ENCODE results near the gene NEMP1. TPM values are rescaled to one million over a fixed set of nuclear protein-coding genes. Genes with fewer than 3 reads are reported as not detected.

Gene NEMP1
- total and polyA plus RNA-seq, 2 of the 13 experiments (the other 11 are each of a cell fraction or from before 2014, with no cell fraction given): 11.4 to 12.9 TPM

- TF ChIP-seq, protein P1, sequence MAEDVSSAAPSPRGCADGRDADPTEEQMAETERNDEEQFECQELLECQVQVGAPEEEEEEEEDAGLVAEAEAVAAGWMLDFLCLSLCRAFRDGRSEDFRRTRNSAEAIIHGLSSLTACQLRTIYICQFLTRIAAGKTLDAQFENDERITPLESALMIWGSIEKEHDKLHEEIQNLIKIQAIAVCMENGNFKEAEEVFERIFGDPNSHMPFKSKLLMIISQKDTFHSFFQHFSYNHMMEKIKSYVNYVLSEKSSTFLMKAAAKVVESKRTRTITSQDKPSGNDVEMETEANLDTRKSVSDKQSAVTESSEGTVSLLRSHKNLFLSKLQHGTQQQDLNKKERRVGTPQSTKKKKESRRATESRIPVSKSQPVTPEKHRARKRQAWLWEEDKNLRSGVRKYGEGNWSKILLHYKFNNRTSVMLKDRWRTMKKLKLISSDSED (CRISPR knock-in tag; IDR thresholded peaks at IDR 0.05): no peak
- TF ChIP-seq CBX2 (IDR thresholded peaks at IDR 0.05; ENCODE audit: low read depth, low read length): no peak
- TF ChIP-seq CBX2 (CRISPR knock-in tag; IDR thresholded peaks at IDR 0.05; ENCODE audit: low read depth): no peak
- no peak for TF ChIP-seq ZNF850 (CRISPR knock-in tag; conservative IDR thresholded peaks at IDR 0.05)
- no peak for TF ChIP-seq SYNCRIP (IDR thresholded peaks at IDR 0.05; ENCODE audit: insufficient read depth, low read depth, low read length)
- TF ChIP-seq HMG20B (CRISPR knock-in tag; conservative IDR thresholded peaks at IDR 0.05): no peak
- no peak for TF ChIP-seq ZSCAN29 (CRISPR knock-in tag; conservative IDR thresholded peaks at IDR 0.05)
- TF ChIP-seq CREM (IDR thresholded peaks at IDR 0.05): peak; percentile 76
- no peak for TF ChIP-seq CREM (CRISPR knock-in tag; IDR thresholded peaks at IDR 0.05)
- TF ChIP-seq PRDM10 (CRISPR knock-in tag; IDR thresholded peaks at IDR 0.05; ENCODE audit: low read depth): 0 out of 2 replicates have a peak, but pooled peaks have one; percentile 29
- no peak for TF ChIP-seq ZNF615 (CRISPR knock-in tag; IDR thresholded peaks at IDR 0.05; ENCODE audit: borderline replicate concordance)
- TF ChIP-seq ZNF10 (CRISPR knock-in tag; IDR thresholded peaks at IDR 0.05; ENCODE audit: borderline replicate concordance, low read depth): no peak
- TF ChIP-seq HBP1 (CRISPR knock-in tag; IDR thresholded peaks at IDR 0.05; ENCODE audit: low read depth): peak; percentile 92
- no peak for TF ChIP-seq CCAR2 (optimal IDR thresholded peaks at IDR 0.05; ENCODE audit: low read depth, low read length)
- no peak; the same call in none of the 2 replicates for TF ChIP-seq ZNF350 (CRISPR knock-in tag; IDR thresholded peaks at IDR 0.05; ENCODE audit: borderline replicate concordance, low read depth)
- no peak for TF ChIP-seq ZIK1 (CRISPR knock-in tag; IDR thresholded peaks at IDR 0.05; ENCODE audit: borderline replicate concordance, low read depth)
- no peak for TF ChIP-seq ZNF326 (CRISPR knock-in tag; IDR thresholded peaks at IDR 0.05; ENCODE audit: borderline replicate concordance)
- TF ChIP-seq, protein P2, sequence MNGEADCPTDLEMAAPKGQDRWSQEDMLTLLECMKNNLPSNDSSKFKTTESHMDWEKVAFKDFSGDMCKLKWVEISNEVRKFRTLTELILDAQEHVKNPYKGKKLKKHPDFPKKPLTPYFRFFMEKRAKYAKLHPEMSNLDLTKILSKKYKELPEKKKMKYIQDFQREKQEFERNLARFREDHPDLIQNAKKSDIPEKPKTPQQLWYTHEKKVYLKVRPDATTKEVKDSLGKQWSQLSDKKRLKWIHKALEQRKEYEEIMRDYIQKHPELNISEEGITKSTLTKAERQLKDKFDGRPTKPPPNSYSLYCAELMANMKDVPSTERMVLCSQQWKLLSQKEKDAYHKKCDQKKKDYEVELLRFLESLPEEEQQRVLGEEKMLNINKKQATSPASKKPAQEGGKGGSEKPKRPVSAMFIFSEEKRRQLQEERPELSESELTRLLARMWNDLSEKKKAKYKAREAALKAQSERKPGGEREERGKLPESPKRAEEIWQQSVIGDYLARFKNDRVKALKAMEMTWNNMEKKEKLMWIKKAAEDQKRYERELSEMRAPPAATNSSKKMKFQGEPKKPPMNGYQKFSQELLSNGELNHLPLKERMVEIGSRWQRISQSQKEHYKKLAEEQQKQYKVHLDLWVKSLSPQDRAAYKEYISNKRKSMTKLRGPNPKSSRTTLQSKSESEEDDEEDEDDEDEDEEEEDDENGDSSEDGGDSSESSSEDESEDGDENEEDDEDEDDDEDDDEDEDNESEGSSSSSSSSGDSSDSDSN (CRISPR knock-in tag; IDR thresholded peaks at IDR 0.05): peak; percentile 30; the same call in 1 of the 2 replicates
- no peak; the same call in 1 of the 2 replicates for TF ChIP-seq ETV5 (CRISPR knock-in tag; IDR thresholded peaks at IDR 0.05; ENCODE audit: borderline replicate concordance)
- TF ChIP-seq ZC3H4 (CRISPR knock-in tag; IDR thresholded peaks at IDR 0.05; ENCODE audit: borderline replicate concordance): no peak
Measured at GRCh38 chr12:57078519-57079404, at the start of gene NEMP1 (continued).

Data from HepG2 (cell line).